Nephron progenitor cell (in vitro differentiated cells): Measurements from ENCODE around the gene MYT1.

ENCODE experiments used
- DNase-seq: peaks from one replicate; pipeline ENCODE4 v3.0.0; 2021
- H3K27ac Mint-ChIP-seq: 2 replicates; pipeline ENCODE4 v1.8.0; 2021; ENCODE audit warnings: mild to moderate bottlenecking, moderate library complexity, mixed read lengths
- H3K27me3 Mint-ChIP-seq: 2 replicates; pipeline ENCODE4 v1.8.0; 2021; ENCODE audit warnings: mild to moderate bottlenecking, low read depth, mixed read lengths; ENCODE audit not compliant: poor library complexity
- H3K36me3 Mint-ChIP-seq: 2 replicates; pipeline ENCODE4 v1.8.0; 2021; ENCODE audit warnings: low read depth, mixed read lengths
- H3K4me1 Mint-ChIP-seq: 2 replicates; pipeline ENCODE4 v1.8.0; 2021; ENCODE audit warnings: mixed read lengths
- H3K4me3 Mint-ChIP-seq: 2 replicates; pipeline ENCODE4 v1.8.0; 2021; ENCODE audit warnings: mild to moderate bottlenecking, moderate library complexity, mixed read lengths
- H3K9me3 Mint-ChIP-seq: 2 replicates; pipeline ENCODE4 v1.8.0; 2021; ENCODE audit warnings: mild to moderate bottlenecking, moderate library complexity, mixed read lengths
- CTCF ChIP-seq: fragments of 200-600 bp; sonication (generic); IDR thresholded peaks from 2 replicates; pipeline ENCODE4 v1.5.0; 2021; ENCODE audit warnings: antibody characterized with exemption

MYT1 gene

GRCh38 chr20:64179805-64180204, 15.6 kb downstream of the MYT1 start:
- Mint-ChIP-seq H3K27me3 (peaks cover 46% of the 10 kb centered on the region), H3K27ac (no peak overlapping the region), H3K36me3 (no peaks in the 10 kb centered on the region), H3K9me3 (peaks cover 17% of the 10 kb centered on the region), H3K4me1 (no peaks in the 10 kb centered on the region), H3K4me3 (no peak overlapping the region)
- DNase-seq: no peak
- no peak for TF ChIP-seq CTCF

DNA sequence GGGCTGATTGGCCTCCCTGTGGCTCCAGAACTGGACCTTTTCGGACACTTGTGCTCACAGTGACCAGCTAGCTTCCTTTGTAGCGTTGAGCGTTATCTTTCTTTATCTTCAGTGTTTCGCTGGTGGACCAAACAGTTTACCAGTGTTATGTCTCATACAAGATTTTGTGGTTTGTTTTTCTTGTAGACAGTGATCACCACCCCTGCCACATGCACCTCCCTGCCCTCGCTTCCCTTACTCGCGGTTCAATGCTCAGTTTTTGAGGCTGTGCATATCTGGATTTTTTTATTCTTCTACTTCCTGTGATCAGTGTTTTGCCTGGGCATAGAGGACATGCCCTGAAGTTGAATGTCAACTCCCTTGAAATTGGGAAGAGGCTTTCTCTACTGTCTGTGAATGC, 16.4 kb downstream of the MYT1 start:
- Mint-ChIP-seq H3K27me3 (peaks cover 46% of the 10 kb centered on the region), H3K27ac (no peak overlapping the region), H3K9me3 (peaks cover 26% of the 10 kb centered on the region), H3K4me3 (no peak overlapping the region), H3K4me1 (no peaks in the 10 kb centered on the region), H3K36me3 (no peaks in the 10 kb centered on the region)
- TF ChIP-seq CTCF: no peak
- no peak for DNase-seq

DNA sequence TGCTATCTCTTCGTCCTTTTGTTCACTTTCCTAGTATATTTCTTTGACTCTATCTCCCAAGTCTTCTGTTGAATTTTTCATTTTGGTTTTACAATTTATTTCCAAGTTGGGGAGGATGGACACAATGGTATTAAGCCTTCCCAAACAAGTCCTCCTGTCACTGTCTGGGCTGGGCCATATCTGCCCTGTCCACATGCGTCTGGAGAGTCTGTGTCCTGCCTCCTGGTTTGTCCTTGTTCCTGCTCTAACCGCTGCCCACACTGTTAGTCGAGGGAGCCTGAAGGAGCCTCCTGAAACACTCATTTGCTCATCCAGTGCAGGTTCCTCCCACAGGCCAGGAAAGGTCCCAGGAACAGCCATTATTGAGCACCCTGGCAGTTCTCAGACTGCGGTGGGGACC, 17.1 kb downstream of the MYT1 start:
- no peak for DNase-seq
- no peak overlapping the region for H3K27ac Mint-ChIP-seq
- no peak overlapping the region for H3K4me3 Mint-ChIP-seq
- H3K4me1 Mint-ChIP-seq: no peaks in the 10 kb centered on the region
- peaks cover 33% of the 10 kb centered on the region for H3K9me3 Mint-ChIP-seq
- TF ChIP-seq CTCF: no peak
- H3K27me3 Mint-ChIP-seq: peaks cover 43% of the 10 kb centered on the region
- H3K36me3 Mint-ChIP-seq: no peaks in the 10 kb centered on the region

- TF ChIP-seq CTCF: no peak
- Mint-ChIP-seq H3K9me3 (peaks cover 35% of the 10 kb centered on the region), H3K27me3 (peaks cover 33% of the 10 kb centered on the region), H3K4me1 (no peaks in the 10 kb centered on the region), H3K4me3 (no peak overlapping the region), H3K27ac (no peak overlapping the region), H3K36me3 (no peaks in the 10 kb centered on the region)
- no peak for DNase-seq
These were observed 18.1 kb downstream of the MYT1 start for GRCh38 chr20:64182146-64182865.

DNA sequence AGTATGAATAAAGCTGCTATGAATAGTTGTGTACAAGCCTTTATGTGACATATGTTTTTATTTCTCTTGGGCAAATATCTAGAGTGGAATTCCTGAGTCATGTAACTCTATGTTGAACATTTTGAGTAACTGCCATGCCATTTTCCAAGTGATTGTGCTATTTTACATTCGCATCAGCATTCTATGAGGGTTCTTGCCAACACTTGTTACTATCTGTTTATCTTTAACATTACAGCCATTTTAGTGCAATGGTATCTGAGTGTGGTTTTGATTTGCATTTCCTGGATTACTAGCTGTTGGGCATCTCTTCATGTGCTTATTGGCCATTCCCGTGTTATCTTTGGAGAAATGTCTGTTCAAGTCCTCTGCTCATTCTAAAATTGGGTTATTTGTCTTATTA, 19.1 kb downstream of the MYT1 start:
- no peak overlapping the region for H3K4me3 Mint-ChIP-seq
- H3K27ac Mint-ChIP-seq: no peak overlapping the region
- H3K9me3 Mint-ChIP-seq: peaks cover 39% of the 10 kb centered on the region
- no peak for TF ChIP-seq CTCF
- H3K36me3 Mint-ChIP-seq: no peaks in the 10 kb centered on the region
- peaks cover 29% of the 10 kb centered on the region for H3K27me3 Mint-ChIP-seq
- no peaks in the 10 kb centered on the region for H3K4me1 Mint-ChIP-seq
- no peak for DNase-seq

DNA sequence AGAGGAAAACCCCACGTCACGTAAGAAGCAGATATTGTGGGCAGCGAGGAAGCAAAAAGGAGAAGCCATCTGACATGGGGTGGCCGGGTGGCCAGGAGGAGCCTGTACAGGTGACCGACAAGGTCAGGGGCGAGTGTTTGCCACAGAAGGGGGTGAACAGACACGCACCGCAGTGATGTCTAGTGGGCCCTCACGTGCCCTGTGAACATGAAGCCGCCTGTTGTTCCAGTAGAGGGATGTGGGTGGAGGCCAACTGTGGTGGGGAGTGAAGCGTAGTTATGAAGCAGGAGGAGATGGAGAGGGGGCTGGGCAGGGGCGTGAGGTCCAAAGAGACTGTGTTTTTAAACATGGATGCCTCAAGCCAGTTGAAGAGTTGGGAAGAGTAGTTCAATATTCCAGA, 20.5 kb downstream of the MYT1 start:
- H3K4me3 Mint-ChIP-seq: no peak overlapping the region
- no peak overlapping the region for H3K27ac Mint-ChIP-seq
- no peak for DNase-seq
- peaks cover 5% of the 10 kb centered on the region for H3K4me1 Mint-ChIP-seq
- no peaks in the 10 kb centered on the region for H3K36me3 Mint-ChIP-seq
- no peak for TF ChIP-seq CTCF
- H3K27me3 Mint-ChIP-seq: peaks cover 34% of the 10 kb centered on the region
- peaks cover 34% of the 10 kb centered on the region for H3K9me3 Mint-ChIP-seq
